NT2/D1 (cell line): ENCODE results near the gene KRT80.

Source experiments
- SUZ12 ChIP-seq: IDR thresholded peaks from 2 replicates; pipeline ENCODE4 v1.6.1; 2011; ENCODE audit not compliant: insufficient read length, insufficient read depth; ENCODE audit errors: extremely low read depth
- YY1 ChIP-seq: IDR thresholded peaks from 2 replicates; pipeline ENCODE4 v1.6.1; 2011; ENCODE audit not compliant: insufficient read length, insufficient read depth
- ZNF274 ChIP-seq: IDR thresholded peaks from 2 replicates; pipeline ENCODE4 v1.6.1; 2011; ENCODE audit warnings: mild to moderate bottlenecking, low read depth, low read length

- TF ChIP-seq YY1 (no peak), ZNF274 (no peak), SUZ12 (no peak)
These were observed 36.6 kb downstream of the KRT80 start for GRCh38 chr12:52155048-52155868.
